Endothelial cell of umbilical vein (primary cell): ENCODE data around the gene CST9L. TPM values are rescaled to one million over a fixed set of nuclear protein-coding genes. Genes with fewer than 3 reads are reported as not detected.

Experiments used
- BruUV-seq: library from RNA; stranded (reverse); fragments of 400-500 nt; replicated peaks from 2 replicates; lab custom pipeline; 2021; lab: Mats Ljungman, UMichigan
- CTCF ChIA-PET: fragments of 300-600, 350-600 bp; sonication (Branson Sonifier 250); formaldehyde crosslinking; loops from one replicate; lab custom pipeline; 2021; ENCODE audit warnings: antibody characterized with exemption, inconsistent platforms; lab: Charles Lee
- POLR2A ChIA-PET: fragments of 300-600, 350-600 bp; sonication (Branson Sonifier 250); formaldehyde crosslinking; loops from one replicate; lab custom pipeline; 2021; ENCODE audit warnings: antibody characterized with exemption, inconsistent platforms; lab: Charles Lee
- DNase-seq: peaks from one replicate; pipeline ENCODE4 v3.0.0-alpha.2; 2011; ENCODE audit warnings: low read depth, low spot score
- FAIRE-seq: peaks from 2 replicates; lab custom pipeline; 2011; peaks lifted over from hg19 to GRCh38; lab: Jason Lieb, UNC
- H2AFZ ChIP-seq: 2 replicates; pipeline ENCODE4 v1.6.0; 2012; ENCODE audit warnings: low read depth, low read length, control low read depth, inconsistent platforms
- H3K27ac ChIP-seq: 2 replicates; pipeline ENCODE4 v1.5.1; 2011; ENCODE audit warnings: low read depth, mild to moderate bottlenecking, control low read depth, low read length, moderate library complexity; ENCODE audit not compliant: insufficient read depth
- H3K27me3 ChIP-seq, 2 experiments: 2 replicates each; pipeline versions ENCODE4 v1.6.0 to v1.6.1; 2011; ENCODE audit warnings: low read length in 2 of 2, mixed read lengths in 1 of 2; ENCODE audit not compliant: control insufficient read depth in 2 of 2, insufficient read depth in 2 of 2
- H3K36me3 ChIP-seq, 2 experiments: 2 replicates in 1 of 2; 3 replicates in 1 of 2; pipeline ENCODE4 v1.5.1; 2011; ENCODE audit warnings: low read length in 2 of 2, mild to moderate bottlenecking in 1 of 2, moderate library complexity in 1 of 2; ENCODE audit not compliant: control insufficient read depth in 2 of 2, insufficient read depth in 2 of 2; ENCODE audit errors: extremely low read depth in 1 of 2
- H3K4me1 ChIP-seq: 3 replicates; pipeline ENCODE4 v1.5.1; 2011; ENCODE audit warnings: mild to moderate bottlenecking, low read length; ENCODE audit not compliant: control insufficient read depth, insufficient read depth; ENCODE audit errors: extremely low read depth
- H3K4me2 ChIP-seq: 2 replicates; pipeline ENCODE4 v1.6.1; 2011; ENCODE audit warnings: low read length, control low read depth, mixed read lengths; ENCODE audit not compliant: insufficient read depth
- H3K4me3 ChIP-seq, 3 experiments: fragments of 200-600 bp in 1 of 3; sonication (generic), shearing (Covaris generic) in 1 of 3; replicated peaks in 1 of 3; 2 replicates each; pipeline ENCODE4 v1.5.1; 2011 to 2016; ENCODE audit warnings: control low read depth in 3 of 3, low read length in 3 of 3, mild to moderate bottlenecking in 2 of 3, inconsistent platforms in 1 of 3, low read depth in 1 of 3, moderate library complexity in 1 of 3; ENCODE audit not compliant: insufficient read depth in 1 of 3
- H3K79me2 ChIP-seq: 2 replicates; pipeline ENCODE4 v1.6.0; 2012; ENCODE audit warnings: low read length, inconsistent platforms; ENCODE audit not compliant: control insufficient read depth, insufficient read depth
- H3K9ac ChIP-seq: replicated peaks from 2 replicates; pipeline ENCODE3; 2011; ENCODE audit warnings: low read length, control low read depth; ENCODE audit not compliant: insufficient read depth; ENCODE audit errors: extremely low read depth
- H3K9me1 ChIP-seq: replicated peaks from 3 replicates; pipeline ENCODE4 v1.6.0; 2011; ENCODE audit warnings: mild to moderate bottlenecking, low read length; ENCODE audit not compliant: control insufficient read depth, insufficient read depth; ENCODE audit errors: extremely low read depth
- H3K9me3 ChIP-seq: replicated peaks from 2 replicates; pipeline ENCODE4 v1.5.1; 2012; ENCODE audit warnings: low read length, inconsistent platforms; ENCODE audit not compliant: control insufficient read depth, insufficient read depth
- H4K20me1 ChIP-seq: replicated peaks from 2 replicates; pipeline ENCODE3; 2011; ENCODE audit warnings: mild to moderate bottlenecking, low read length; ENCODE audit not compliant: control insufficient read depth, insufficient read depth; ENCODE audit errors: extremely low read depth
- CTCF ChIP-seq, 2 donors: IDR thresholded peaks; 1 replicate in 1 of 2; 2 replicates in 1 of 2; pipeline ENCODE4 v1.5.1; 2011; ENCODE audit warnings: low read length in 2 of 2, mild to moderate bottlenecking in 2 of 2, moderate library complexity in 2 of 2, control low read depth in 1 of 2, inconsistent platforms in 1 of 2, low read depth in 1 of 2; ENCODE audit not compliant: insufficient read depth in 1 of 2; ENCODE audit errors: extremely low read depth in 1 of 2
- EZH2 ChIP-seq: IDR thresholded peaks from 2 replicates; pipeline ENCODE4 v1.6.1; 2012; ENCODE audit warnings: borderline replicate concordance, low read depth, mild to moderate bottlenecking, moderate library complexity, low read length, inconsistent platforms; ENCODE audit not compliant: severe bottlenecking
- FOS ChIP-seq: IDR thresholded peaks from 2 replicates; pipeline ENCODE4 v1.6.1; 2011; ENCODE audit warnings: mild to moderate bottlenecking, low read length, moderate library complexity, borderline replicate concordance; ENCODE audit not compliant: insufficient read depth
- GATA2 ChIP-seq: IDR thresholded peaks from 2 replicates; pipeline ENCODE4 v1.7.0; 2011; ENCODE audit warnings: low read depth, mild to moderate bottlenecking, moderate library complexity, mixed read lengths, low read length; ENCODE audit not compliant: insufficient read length, insufficient read depth
- JUN ChIP-seq: IDR thresholded peaks from 2 replicates; pipeline ENCODE4 v1.6.1; 2011; ENCODE audit warnings: borderline replicate concordance, low read depth; ENCODE audit not compliant: insufficient read length, insufficient read depth
- MYC ChIP-seq: IDR thresholded peaks from one replicate; pipeline ENCODE4 v1.6.1; 2011; ENCODE audit warnings: mild to moderate bottlenecking, low read depth, low read length
- POLR2A ChIP-seq: IDR thresholded peaks from 2 replicates; pipeline ENCODE4 v1.6.1; 2012; ENCODE audit warnings: low read depth, mild to moderate bottlenecking, control low read depth, low read length
- POLR2AphosphoS5 ChIP-seq: IDR thresholded peaks from 2 replicates; pipeline ENCODE4 v1.6.1; 2012; ENCODE audit warnings: low read depth, mild to moderate bottlenecking, control low read depth, low read length, moderate library complexity; ENCODE audit not compliant: insufficient read depth
- dilution Hi-C: fragments of 300-500 bp; cut with MboI; formaldehyde crosslinking; loops from one replicate; pipeline ENCODE4 v1.15.0; 2019; ENCODE audit warnings: low sequenced_read_pairs; ENCODE audit not compliant: extremely low pct_ligation_motif_present
- intact Hi-C: fragments of 100-400 bp; cut with micrococcal nuclease; formaldehyde crosslinking; loops from one replicate; pipeline ENCODE4 v1.10.0; 2022
- polyA plus RNA-seq, 4 experiments: library from polyadenylated mRNA; depleted of rRNA in 3 of 4; stranded (reverse) in 3 of 4; unstranded in 1 of 4; fragments of >200 nt; gene quantifications; 2 replicates each; pipeline versions ENCODE4 v1.2.1 to v1.2.3, GENCODE V29; 2011 to 2012; ENCODE audit warnings: missing spikeins in 1 of 4
- total RNA-seq: library from RNA; stranded (reverse); gene quantifications from 2 replicates; pipeline ENCODE4 v1.2.3, GENCODE V29; 2021
- TF ChIP-seq, protein P1 (sequence below): IDR thresholded peaks from 2 replicates; pipeline ENCODE4 v1.6.1; 2011; ENCODE audit not compliant: insufficient read depth, insufficient read length

The CST9L gene
- total and polyA plus RNA-seq, 2 donors (not counting 3 experiments of a cell fraction or from before 2014, with no cell fraction given), result not detected

DNA sequence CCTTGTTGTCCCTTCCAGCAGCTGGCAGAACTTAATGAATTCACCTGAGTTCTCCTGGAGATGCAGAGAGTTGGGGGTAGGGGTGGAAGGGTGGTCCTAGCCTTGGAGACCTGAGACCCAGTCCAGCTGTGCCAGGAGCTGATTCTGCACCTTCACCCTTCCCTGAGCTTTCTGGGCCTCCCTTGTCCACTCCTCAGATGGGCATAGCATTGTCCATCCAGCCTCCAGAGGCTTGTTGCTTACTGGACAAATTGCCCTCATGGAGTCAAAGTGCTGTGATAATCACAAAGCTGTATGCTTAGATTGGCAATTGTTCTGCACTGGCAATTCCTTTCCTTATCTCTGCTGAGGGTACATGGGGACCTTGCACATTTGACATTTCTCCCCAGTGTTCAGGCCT lies 16.5 kb downstream of the CST9L start:
- Histone ChIP-seq H3K36me3 (no peaks in the 10 kb centered on the region), H3K9ac (no peak overlapping the region), H3K27me3 (no peaks in the 10 kb centered on the region), H3K4me1 (no peaks in the 10 kb centered on the region), H3K79me2 (no peaks in the 10 kb centered on the region), H3K27ac (no peak overlapping the region), H3K4me3 (no peak overlapping the region), H3K9me1 (no peaks in the 10 kb centered on the region), H3K4me2 (no peak overlapping the region), H2AFZ (no peak overlapping the region), H4K20me1 (no peaks in the 10 kb centered on the region), H3K9me3 (no peaks in the 10 kb centered on the region)
- intact Hi-C loops, result no loop called here
- CTCF ChIA-PET, result no interaction called here
- TF ChIP-seq POLR2A (no peak), JUN (no peak), POLR2AphosphoS5 (no peak), FOS (no peak), CTCF (IDR thresholded peaks at IDR 0.05; ENCODE audit: extremely low read depth in 1 of 2, insufficient read depth in 1 of 2, low read depth in 1 of 2, low read length in 2 of 2) (no peak), EZH2 (no peak), GATA2 (no peak), MYC (no peak)
- TF ChIP-seq, protein P1, sequence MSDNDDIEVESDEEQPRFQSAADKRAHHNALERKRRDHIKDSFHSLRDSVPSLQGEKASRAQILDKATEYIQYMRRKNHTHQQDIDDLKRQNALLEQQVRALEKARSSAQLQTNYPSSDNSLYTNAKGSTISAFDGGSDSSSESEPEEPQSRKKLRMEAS, result no peak
- no peak for FAIRE-seq
- no TSS peak for BruUV-seq
- dilution Hi-C loops, result no loop called here
- POLR2A ChIA-PET, result no interaction called here
- no peak for DNase-seq
